ENCODE measurements around the gene TGFBR2.
A peak's percentile ranks its signal among the peaks of the same experiment; 100 is the strongest.

The TGFBR2 gene

DNA sequence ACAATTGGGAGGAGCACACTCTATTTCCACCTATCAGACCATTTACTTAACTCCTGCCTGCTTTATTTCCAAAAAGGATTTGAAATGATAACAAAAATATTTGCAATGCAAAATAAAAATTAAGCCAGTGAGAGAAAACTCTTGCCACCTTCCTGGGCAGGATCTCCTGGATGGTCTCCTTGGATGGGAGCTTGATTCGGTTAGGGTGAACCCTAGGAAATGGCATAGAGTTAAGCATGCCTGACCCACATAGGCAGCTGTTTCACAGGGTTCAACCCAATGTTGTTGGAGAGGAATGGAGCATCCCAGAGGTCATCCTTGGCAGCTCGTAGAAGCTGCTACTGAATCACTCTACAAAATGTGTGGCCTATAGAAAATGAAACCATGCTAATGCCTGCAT is 83.8 kb downstream of the TGFBR2 start:
- no peaks in the 10 kb centered on the region for H3K27me3 ChIP-seq (ENCODE audit: control insufficient read depth, insufficient read depth, low read length)
- H3K9me3 ChIP-seq (ENCODE audit: control insufficient read depth, insufficient read depth, low read depth, low read length), result no peaks in the 10 kb centered on the region
- H3K9ac ChIP-seq (ENCODE audit: low read length), result no peak overlapping the region
- H3K36me3 ChIP-seq (ENCODE audit: control insufficient read depth, insufficient read depth, low read length), result peaks cover 51% of the 10 kb centered on the region
- H3K4me3 ChIP-seq (ENCODE audit: low read depth, low read length), result no peak overlapping the region
- no peak overlapping the region for H3K27ac ChIP-seq (ENCODE audit: low read depth, low read length)
- H3K4me1 ChIP-seq (ENCODE audit: control insufficient read depth, insufficient read depth, low read length), result peaks cover 13% of the 10 kb centered on the region

DNA sequence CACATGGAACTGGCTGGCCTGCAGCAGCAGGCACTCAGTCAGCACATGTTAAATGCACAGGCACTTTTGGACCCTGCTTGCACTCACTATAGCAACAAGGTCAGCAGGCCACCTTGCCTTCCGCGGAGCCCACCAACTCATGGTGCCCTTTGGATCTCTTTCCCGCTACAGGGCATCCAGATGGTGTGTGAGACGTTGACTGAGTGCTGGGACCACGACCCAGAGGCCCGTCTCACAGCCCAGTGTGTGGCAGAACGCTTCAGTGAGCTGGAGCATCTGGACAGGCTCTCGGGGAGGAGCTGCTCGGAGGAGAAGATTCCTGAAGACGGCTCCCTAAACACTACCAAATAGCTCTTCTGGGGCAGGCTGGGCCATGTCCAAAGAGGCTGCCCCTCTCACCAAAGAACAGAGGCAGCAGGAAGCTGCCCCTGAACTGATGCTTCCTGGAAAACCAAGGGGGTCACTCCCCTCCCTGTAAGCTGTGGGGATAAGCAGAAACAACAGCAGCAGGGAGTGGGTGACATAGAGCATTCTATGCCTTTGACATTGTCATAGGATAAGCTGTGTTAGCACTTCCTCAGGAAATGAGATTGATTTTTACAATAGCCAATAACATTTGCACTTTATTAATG is 85.0 kb downstream of the TGFBR2 start:
- Histone ChIP-seq H3K9me3 (ENCODE audit: control insufficient read depth, insufficient read depth, low read depth, low read length) (no peaks in the 10 kb centered on the region), H3K27me3 (ENCODE audit: control insufficient read depth, insufficient read depth, low read length) (no peaks in the 10 kb centered on the region), H3K4me3 (ENCODE audit: low read depth, low read length) (no peak overlapping the region), H3K27ac (ENCODE audit: low read depth, low read length) (no peak overlapping the region), H3K4me1 (ENCODE audit: control insufficient read depth, insufficient read depth, low read length) (peaks cover 25% of the 10 kb centered on the region), H3K36me3 (ENCODE audit: control insufficient read depth, insufficient read depth, low read length) (peaks cover 51% of the 10 kb centered on the region), H3K9ac (ENCODE audit: low read length) (no peak overlapping the region)

GRCh38 chr3:30691944-30692343 is 85.5 kb downstream of the TGFBR2 start:
- H3K27ac ChIP-seq (ENCODE audit: low read depth, low read length), result no peak overlapping the region
- H3K9ac ChIP-seq (ENCODE audit: low read length), result no peak overlapping the region
- no peaks in the 10 kb centered on the region for H3K27me3 ChIP-seq (ENCODE audit: control insufficient read depth, insufficient read depth, low read length)
- peaks cover 30% of the 10 kb centered on the region for H3K4me1 ChIP-seq (ENCODE audit: control insufficient read depth, insufficient read depth, low read length)
- no peaks in the 10 kb centered on the region for H3K9me3 ChIP-seq (ENCODE audit: control insufficient read depth, insufficient read depth, low read depth, low read length)
- no peak overlapping the region for H3K4me3 ChIP-seq (ENCODE audit: low read depth, low read length)
- peaks cover 48% of the 10 kb centered on the region for H3K36me3 ChIP-seq (ENCODE audit: control insufficient read depth, insufficient read depth, low read length)

- H3K27me3 ChIP-seq (ENCODE audit: control insufficient read depth, insufficient read depth, low read length), result no peaks in the 10 kb centered on the region
- no peak overlapping the region for H3K27ac ChIP-seq (ENCODE audit: low read depth, low read length)
- no peak overlapping the region for H3K4me3 ChIP-seq (ENCODE audit: low read depth, low read length)
- peaks cover 43% of the 10 kb centered on the region for H3K36me3 ChIP-seq (ENCODE audit: control insufficient read depth, insufficient read depth, low read length)
- H3K4me1 ChIP-seq (ENCODE audit: control insufficient read depth, insufficient read depth, low read length), result peaks cover 32% of the 10 kb centered on the region
- H3K9ac ChIP-seq (ENCODE audit: low read length), result no peak overlapping the region
- no peaks in the 10 kb centered on the region for H3K9me3 ChIP-seq (ENCODE audit: control insufficient read depth, insufficient read depth, low read depth, low read length)
Measured at GRCh38 chr3:30692498-30693130, 86.2 kb downstream of the TGFBR2 start.

DNA sequence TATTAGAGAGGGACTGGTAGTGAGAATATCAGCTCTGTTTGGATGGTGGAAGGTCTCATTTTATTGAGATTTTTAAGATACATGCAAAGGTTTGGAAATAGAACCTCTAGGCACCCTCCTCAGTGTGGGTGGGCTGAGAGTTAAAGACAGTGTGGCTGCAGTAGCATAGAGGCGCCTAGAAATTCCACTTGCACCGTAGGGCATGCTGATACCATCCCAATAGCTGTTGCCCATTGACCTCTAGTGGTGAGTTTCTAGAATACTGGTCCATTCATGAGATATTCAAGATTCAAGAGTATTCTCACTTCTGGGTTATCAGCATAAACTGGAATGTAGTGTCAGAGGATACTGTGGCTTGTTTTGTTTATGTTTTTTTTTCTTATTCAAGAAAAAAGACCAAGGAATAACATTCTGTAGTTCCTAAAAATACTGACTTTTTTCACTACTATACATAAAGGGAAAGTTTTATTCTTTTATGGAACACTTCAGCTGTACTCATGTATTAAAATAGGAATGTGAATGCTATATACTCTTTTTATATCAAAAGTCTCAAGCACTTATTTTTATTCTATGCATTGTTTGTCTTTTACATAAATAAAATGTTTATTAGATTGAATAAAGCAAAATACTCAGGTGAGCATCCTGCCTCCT is 87.2 kb downstream of the TGFBR2 start:
- Histone ChIP-seq H3K27me3 (ENCODE audit: control insufficient read depth, insufficient read depth, low read length) (no peaks in the 10 kb centered on the region), H3K27ac (ENCODE audit: low read depth, low read length) (no peak overlapping the region), H3K9ac (ENCODE audit: low read length) (no peak overlapping the region), H3K4me3 (ENCODE audit: low read depth, low read length) (no peak overlapping the region), H3K36me3 (ENCODE audit: control insufficient read depth, insufficient read depth, low read length) (peaks cover 38% of the 10 kb centered on the region), H3K4me1 (ENCODE audit: control insufficient read depth, insufficient read depth, low read length) (peaks cover 29% of the 10 kb centered on the region), H3K9me3 (ENCODE audit: control insufficient read depth, insufficient read depth, low read depth, low read length) (no peaks in the 10 kb centered on the region)

- Histone ChIP-seq H3K36me3 (ENCODE audit: control insufficient read depth, insufficient read depth, low read length) (peaks cover 33% of the 10 kb centered on the region), H3K9ac (ENCODE audit: low read length) (no peak overlapping the region), H3K27me3 (ENCODE audit: control insufficient read depth, insufficient read depth, low read length) (no peaks in the 10 kb centered on the region), H3K4me1 (ENCODE audit: control insufficient read depth, insufficient read depth, low read length) (peaks cover 29% of the 10 kb centered on the region), H3K9me3 (ENCODE audit: control insufficient read depth, insufficient read depth, low read depth, low read length) (no peaks in the 10 kb centered on the region), H3K27ac (ENCODE audit: low read depth, low read length) (no peak overlapping the region), H3K4me3 (ENCODE audit: low read depth, low read length) (no peak overlapping the region)
Measured at GRCh38 chr3:30694148-30694547, 87.7 kb downstream of the TGFBR2 start.

DNA sequence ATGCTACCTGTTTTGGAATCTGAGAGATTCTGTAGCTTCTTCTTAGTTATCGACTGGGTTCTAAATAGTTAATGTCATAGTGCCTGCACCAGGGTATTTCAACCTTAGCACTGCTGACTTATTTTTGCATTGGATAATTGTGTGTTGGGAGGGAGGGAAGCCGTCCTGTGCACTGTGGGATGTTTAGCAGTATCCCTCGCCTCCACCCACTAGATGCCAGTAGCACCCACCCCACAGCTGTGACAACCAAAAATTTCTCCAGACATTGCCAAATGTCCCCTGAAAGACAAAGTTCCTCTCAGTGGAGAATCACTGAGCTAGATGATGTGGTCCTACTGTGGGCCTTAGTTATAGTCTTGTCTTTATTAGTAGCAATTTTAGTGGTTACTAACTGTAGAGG is 88.3 kb downstream of the TGFBR2 start:
- H3K36me3 ChIP-seq (ENCODE audit: control insufficient read depth, insufficient read depth, low read length), result peaks cover 28% of the 10 kb centered on the region
- H3K4me3 ChIP-seq (ENCODE audit: low read depth, low read length), result no peak overlapping the region
- H3K9me3 ChIP-seq (ENCODE audit: control insufficient read depth, insufficient read depth, low read depth, low read length), result no peaks in the 10 kb centered on the region
- no peaks in the 10 kb centered on the region for H3K27me3 ChIP-seq (ENCODE audit: control insufficient read depth, insufficient read depth, low read length)
- H3K4me1 ChIP-seq (ENCODE audit: control insufficient read depth, insufficient read depth, low read length), result peaks cover 29% of the 10 kb centered on the region
- H3K9ac ChIP-seq (ENCODE audit: low read length), result no peak overlapping the region
- H3K27ac ChIP-seq (ENCODE audit: low read depth, low read length), result no peak overlapping the region

DNA sequence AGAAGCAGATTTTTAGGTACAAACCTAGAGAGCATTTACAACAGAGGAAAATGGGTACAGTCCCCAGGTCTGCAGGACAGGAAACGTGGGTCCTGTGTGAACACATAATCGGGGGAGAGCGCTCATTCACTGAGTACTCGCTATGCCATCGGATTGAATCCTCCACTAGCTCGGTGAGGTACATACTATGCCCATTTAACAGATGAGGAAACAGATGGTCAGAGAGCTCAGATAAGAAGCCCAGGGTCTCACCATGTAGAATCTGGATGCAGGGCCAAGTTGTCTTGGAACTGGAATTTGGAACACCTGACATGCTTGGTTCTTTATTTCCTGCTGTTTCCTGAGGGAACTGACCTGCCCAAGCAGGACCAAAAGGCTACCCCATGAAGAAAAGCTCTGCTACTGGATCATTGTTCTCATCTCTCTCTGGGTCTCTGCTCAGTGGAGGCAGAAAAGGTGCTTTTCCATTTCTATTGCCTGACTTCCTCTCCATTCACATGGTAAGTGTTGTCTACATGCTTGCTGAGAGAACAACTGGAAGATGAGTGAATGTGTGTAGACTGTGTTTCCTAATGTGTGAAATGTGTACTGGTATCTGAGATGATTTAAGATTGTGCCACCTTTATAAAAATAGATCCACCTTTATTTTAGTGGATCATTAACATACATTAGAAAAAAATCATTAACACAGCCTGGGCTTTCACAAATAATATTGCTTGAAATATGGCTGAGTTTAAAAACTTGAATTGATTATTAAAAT is 89.1 kb downstream of the TGFBR2 start:
- no peaks in the 10 kb centered on the region for H3K27me3 ChIP-seq (ENCODE audit: control insufficient read depth, insufficient read depth, low read length)
- no peaks in the 10 kb centered on the region for H3K9me3 ChIP-seq (ENCODE audit: control insufficient read depth, insufficient read depth, low read depth, low read length)
- no peak overlapping the region for H3K4me3 ChIP-seq (ENCODE audit: low read depth, low read length)
- no peak overlapping the region for H3K9ac ChIP-seq (ENCODE audit: low read length)
- H3K36me3 ChIP-seq (ENCODE audit: control insufficient read depth, insufficient read depth, low read length), result peaks cover 21% of the 10 kb centered on the region
- 0 out of 2 replicates have a peak overlapping the region, but pooled peaks have one; percentile 9 for H3K27ac ChIP-seq (ENCODE audit: low read depth, low read length)
- peaks cover 29% of the 10 kb centered on the region for H3K4me1 ChIP-seq (ENCODE audit: control insufficient read depth, insufficient read depth, low read length)

DNA sequence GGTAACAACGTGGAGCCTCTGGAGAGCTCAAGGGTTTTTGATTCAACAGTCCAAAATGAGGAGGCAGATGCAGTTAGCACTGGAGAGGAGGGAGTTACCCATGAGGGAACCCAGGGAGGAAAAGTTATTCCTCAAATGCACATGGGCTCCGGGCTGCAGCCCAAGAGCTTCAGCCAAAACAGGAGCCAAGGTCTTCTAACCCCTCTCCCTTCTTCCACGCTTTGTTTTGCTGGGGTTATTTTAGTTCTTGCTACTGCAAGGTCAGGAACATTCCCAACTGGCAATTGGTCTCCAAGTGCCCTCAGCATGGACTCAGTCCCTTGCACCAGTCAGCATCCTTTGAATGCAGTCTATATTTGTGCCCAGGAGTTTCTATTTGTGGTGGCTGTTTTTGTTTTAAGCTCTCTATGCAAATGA is 90.0 kb downstream of the TGFBR2 start:
- Histone ChIP-seq H3K4me3 (ENCODE audit: low read depth, low read length) (no peak overlapping the region), H3K4me1 (ENCODE audit: control insufficient read depth, insufficient read depth, low read length) (peaks cover 29% of the 10 kb centered on the region), H3K9me3 (ENCODE audit: control insufficient read depth, insufficient read depth, low read depth, low read length) (peaks cover 6% of the 10 kb centered on the region; the same call in 1 of the 2 replicates), H3K36me3 (ENCODE audit: control insufficient read depth, insufficient read depth, low read length) (peaks cover 11% of the 10 kb centered on the region), H3K27me3 (ENCODE audit: control insufficient read depth, insufficient read depth, low read length) (no peaks in the 10 kb centered on the region), H3K9ac (ENCODE audit: low read length) (no peak overlapping the region), H3K27ac (ENCODE audit: low read depth, low read length) (no peak overlapping the region)

DNA sequence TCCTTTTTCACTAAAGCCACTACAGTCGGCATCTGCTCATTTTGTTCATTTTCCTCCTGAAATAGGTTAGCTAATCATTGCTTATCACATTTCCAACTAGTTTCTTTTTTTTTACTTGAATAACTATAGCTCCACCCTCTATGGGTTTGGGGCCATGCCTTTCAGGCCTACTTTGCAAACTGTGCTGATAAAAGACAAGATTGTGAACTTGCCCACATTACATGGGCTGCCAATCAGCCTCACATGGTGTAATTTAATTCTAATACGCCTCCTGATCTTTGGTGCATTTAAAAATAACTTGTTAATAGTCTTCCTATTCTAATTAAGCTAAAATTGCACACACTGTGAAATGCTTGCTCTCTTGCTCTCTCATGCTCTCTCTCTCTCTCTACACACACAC is 90.5 kb downstream of the TGFBR2 start:
- Histone ChIP-seq H3K27me3 (ENCODE audit: control insufficient read depth, insufficient read depth, low read length) (no peaks in the 10 kb centered on the region), H3K9ac (ENCODE audit: low read length) (no peak overlapping the region), H3K4me1 (ENCODE audit: control insufficient read depth, insufficient read depth, low read length) (peaks cover 29% of the 10 kb centered on the region), H3K27ac (ENCODE audit: low read depth, low read length) (no peak overlapping the region), H3K36me3 (ENCODE audit: control insufficient read depth, insufficient read depth, low read length) (peaks cover 8% of the 10 kb centered on the region), H3K4me3 (ENCODE audit: low read depth, low read length) (no peak overlapping the region), H3K9me3 (ENCODE audit: control insufficient read depth, insufficient read depth, low read depth, low read length) (peaks cover 11% of the 10 kb centered on the region)

DNA sequence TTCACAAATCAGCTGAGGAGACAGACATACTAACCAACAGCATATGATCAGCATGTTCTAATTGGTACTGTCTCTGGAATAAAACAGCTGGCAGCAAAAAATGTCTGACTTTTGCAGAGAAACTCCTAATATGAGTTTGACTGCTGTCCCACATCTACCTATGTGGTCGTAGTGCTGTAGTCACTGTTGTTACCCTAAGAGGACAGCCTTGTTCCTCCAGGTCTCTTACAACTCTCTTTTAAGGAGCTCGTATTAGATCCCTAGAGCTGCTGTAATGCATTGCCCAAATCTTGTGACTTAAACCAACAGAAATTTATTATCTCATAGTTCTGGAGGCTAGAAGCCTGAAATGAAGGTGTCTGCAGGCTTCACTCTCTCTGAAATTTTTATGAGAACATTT is 92.1 kb downstream of the TGFBR2 start:
- Histone ChIP-seq H3K4me1 (ENCODE audit: control insufficient read depth, insufficient read depth, low read length) (peaks cover 23% of the 10 kb centered on the region), H3K36me3 (ENCODE audit: control insufficient read depth, insufficient read depth, low read length) (peaks cover 4% of the 10 kb centered on the region; the same call in 1 of the 2 replicates), H3K9ac (ENCODE audit: low read length) (no peak overlapping the region), H3K27ac (ENCODE audit: low read depth, low read length) (no peak overlapping the region), H3K27me3 (ENCODE audit: control insufficient read depth, insufficient read depth, low read length) (no peaks in the 10 kb centered on the region), H3K9me3 (ENCODE audit: control insufficient read depth, insufficient read depth, low read depth, low read length) (peaks cover 24% of the 10 kb centered on the region), H3K4me3 (ENCODE audit: low read depth, low read length) (no peak overlapping the region)

Measured in HUES6 (cell line).